Hepatocyte (in vitro differentiated cells): ENCODE data around the gene OTULINL.

Experiments used
- CTCF ChIP-seq: fragments of 200-600 bp; sonication (generic); IDR thresholded peaks from 2 replicates; pipeline ENCODE4 v1.5.1; 2016; ENCODE audit warnings: antibody characterized with exemption, mild to moderate bottlenecking; ENCODE audit not compliant: poor library complexity
- EZH2 ChIP-seq: fragments of 200-600 bp; sonication (generic); IDR thresholded peaks from 2 replicates; pipeline ENCODE4 v1.6.1; 2016; ENCODE audit warnings: antibody characterized with exemption, mild to moderate bottlenecking, borderline replicate concordance
- EZH2phosphoT487 ChIP-seq: fragments of 200-600 bp; sonication (generic); IDR thresholded peaks from one replicate; pipeline ENCODE4 v1.6.1; 2018; ENCODE audit warnings: antibody characterized with exemption, mild to moderate bottlenecking, low read depth, moderate library complexity; ENCODE audit not compliant: unreplicated experiment, severe bottlenecking

- no peak for TF ChIP-seq CTCF
- no peak for TF ChIP-seq EZH2phosphoT487
- no peak for TF ChIP-seq EZH2
Measured at GRCh38 chr5:14574891-14575508, 6.6 kb upstream of the OTULINL start.
